K562 (cell line): ENCODE measurements around the gene IL3RA. TPM values are rescaled to one million over a fixed set of nuclear protein-coding genes. Genes with fewer than 3 reads are reported as not detected.
A peak's percentile ranks its signal among the peaks of the same experiment; 100 is the strongest.

Source experiments
- ATAC-seq: fragments of 200-7000 bp; cut with Tn5 transposase; 3 replicates; pipeline ENCODE4 v1.9.1; 2020; ENCODE audit warnings: moderate library complexity
- BruUV-seq: library from RNA; stranded (reverse); fragments of 400-500 nt; replicated peaks from 2 replicates; lab custom pipeline; 2021; lab: Mats Ljungman, UMichigan
- CTCF ChIA-PET: fragments of 300-600 bp; formaldehyde crosslinking; extraction: SDS; loops from one replicate; lab custom pipeline; 2021; ENCODE audit warnings: low intra/inter-chr PET ratio; lab: Yijun Ruan, JAX
- POLR2A ChIA-PET: fragments of 300-600, 350-650 bp; sonication (Branson Sonifier 250); formaldehyde crosslinking; extraction: SDS; loops from one replicate; lab custom pipeline; 2021; ENCODE audit warnings: antibody characterized with exemption, inconsistent platforms; lab: Yijun Ruan, JAX
- DNase-seq, 4 experiments: peaks; one replicate each; pipeline versions ENCODE4 v3.0.0 to v3.0.0-alpha.2; 2011 to 2018; ENCODE audit warnings: low spot score in 3 of 4, mixed read lengths in 3 of 4; ENCODE audit errors: extremely low read depth in 1 of 4
- FAIRE-seq: peaks from 2 replicates; lab custom pipeline; 2011; peaks lifted over from hg19 to GRCh38; lab: Jason Lieb, UNC
- H2AFZ ChIP-seq: 2 replicates; pipeline ENCODE4 v1.6.0; 2011; ENCODE audit warnings: low read depth, low read length, control low read depth, inconsistent platforms
- H3K27ac ChIP-seq: fragments of 200-600 bp; 3 replicates; pipeline ENCODE4 v1.8.0; 2011; ENCODE audit warnings: low read depth, mild to moderate bottlenecking, control low read depth, inconsistent platforms, low read length, moderate library complexity, mixed read lengths; ENCODE audit errors: extremely low read depth
- H3K27me3 ChIP-seq, 2 experiments: fragments of 300-600 bp in 1 of 2; 2 replicates in 1 of 2; 3 replicates in 1 of 2; pipeline versions ENCODE4 v1.6.0 to v1.8.0; 2011; ENCODE audit warnings: inconsistent platforms in 2 of 2, low read length in 2 of 2, mild to moderate bottlenecking in 1 of 2, mixed read lengths in 1 of 2, moderate library complexity in 1 of 2; ENCODE audit not compliant: control insufficient read depth in 2 of 2, insufficient read depth in 2 of 2
- H3K36me3 ChIP-seq: fragments of 300-600 bp; 3 replicates; pipeline ENCODE4 v1.8.0; 2011; ENCODE audit warnings: mild to moderate bottlenecking, low read length, inconsistent platforms; ENCODE audit not compliant: control insufficient read depth, insufficient read depth
- H3K4me1 ChIP-seq, 2 experiments: fragments of 200-600 bp in 1 of 2; replicated peaks in 1 of 2; 2 replicates in 1 of 2; 3 replicates in 1 of 2; pipeline versions ENCODE4 v1.5.1 to v1.8.0; 2011; ENCODE audit warnings: inconsistent platforms in 2 of 2, low read length in 2 of 2, mild to moderate bottlenecking in 1 of 2, mixed read lengths in 1 of 2, moderate library complexity in 1 of 2; ENCODE audit not compliant: control insufficient read depth in 2 of 2, insufficient read depth in 2 of 2
- H3K4me2 ChIP-seq: 2 replicates; pipeline ENCODE4 v1.6.1; 2011; ENCODE audit warnings: low read length, control low read depth, inconsistent platforms, mixed read lengths; ENCODE audit not compliant: insufficient read depth
- H3K4me3 ChIP-seq: fragments of 200-600 bp; sonication (generic), shearing (Covaris generic); 2 replicates; pipeline ENCODE4 v1.5.1; 2016; ENCODE audit warnings: control low read depth, inconsistent platforms
- H3K79me2 ChIP-seq: fragments of 200-600 bp; 3 replicates; pipeline ENCODE4 v1.8.0; 2011; ENCODE audit warnings: low read length, inconsistent platforms; ENCODE audit not compliant: control insufficient read depth, insufficient read depth
- H3K9ac ChIP-seq, 2 experiments: 2 replicates each; pipeline versions ENCODE4 v1.6.0 to v1.6.1; 2011; ENCODE audit warnings: low read depth in 2 of 2, low read length in 2 of 2, control low read depth in 1 of 2, inconsistent platforms in 1 of 2, mild to moderate bottlenecking in 1 of 2, mixed read lengths in 1 of 2; ENCODE audit not compliant: insufficient read depth in 1 of 2
- H3K9me1 ChIP-seq: one replicate; pipeline ENCODE4 v1.6.0; 2011; ENCODE audit warnings: inconsistent platforms, mild to moderate bottlenecking, low read length, moderate library complexity; ENCODE audit not compliant: control insufficient read depth, insufficient read depth
- H3K9me3 ChIP-seq: replicated peaks from 2 replicates; pipeline ENCODE4 v1.5.1; 2011; ENCODE audit warnings: low read depth, low read length, inconsistent platforms; ENCODE audit not compliant: control insufficient read depth, insufficient read depth
- H4K20me1 ChIP-seq: replicated peaks from 2 replicates; pipeline ENCODE4 v1.6.1; 2011; ENCODE audit warnings: low read length, inconsistent platforms, mixed read lengths; ENCODE audit not compliant: control insufficient read depth, insufficient read depth
- ATF4 ChIP-seq: fragments of 450-650 bp; formaldehyde crosslinking; IDR thresholded peaks from 2 replicates; pipeline ENCODE4 v1.4.0; 2022; ENCODE audit warnings: mild to moderate bottlenecking, moderate library complexity
- CAMTA2 ChIP-seq: fragments of 250-450 bp; sonication (Bioruptor Pico); conservative IDR thresholded peaks from 2 replicates; pipeline ENCODE4 v1.5.1; 2022
- CREM ChIP-seq: IDR thresholded peaks from 2 replicates; pipeline ENCODE4 v1.6.1; 2014; ENCODE audit warnings: antibody characterized with exemption, low read depth
- CXXC5 ChIP-seq: fragments of 250-450 bp; sonication (Bioruptor Pico); IDR thresholded peaks from 2 replicates; pipeline ENCODE4 v1.8.0; 2022; ENCODE audit warnings: inconsistent platforms, mild to moderate bottlenecking, moderate library complexity
- E2F1 ChIP-seq: sonication (generic); formaldehyde crosslinking; IDR thresholded peaks from 2 replicates; pipeline ENCODE4 v1.8.1; 2023; ENCODE audit warnings: mild to moderate bottlenecking, missing genetic modification reagents, moderate library complexity
- E2F3 ChIP-seq: fragments of 250-450 bp; sonication (Bioruptor Pico); IDR thresholded peaks from 2 replicates; pipeline ENCODE4 v1.4.0; 2020; ENCODE audit warnings: mild to moderate bottlenecking
- HMGXB4 ChIP-seq: sonication (generic); formaldehyde crosslinking; IDR thresholded peaks from 2 replicates; pipeline ENCODE4 v1.8.1; 2023; ENCODE audit warnings: mild to moderate bottlenecking, missing genetic modification reagents
- MYC ChIP-seq, 2 experiments: fragments of 250-450 bp in 1 of 2; sonication (Bioruptor Pico) in 1 of 2; IDR thresholded peaks; 2 replicates each; pipeline versions ENCODE4 v1.5.1 to v1.6.1; 2012 to 2021; ENCODE audit warnings: low read depth in 2 of 2, borderline replicate concordance in 1 of 2, improper control_type of control experiment in 1 of 2, low read length in 1 of 2, mild to moderate bottlenecking in 1 of 2, moderate library complexity in 1 of 2
- SIRT6 ChIP-seq: IDR thresholded peaks from one replicate; pipeline ENCODE4 v1.6.1; 2012; ENCODE audit warnings: low read depth, mild to moderate bottlenecking, control low read depth, inconsistent platforms, low read length, moderate library complexity
- SMAD3 ChIP-seq: fragments of 450-650 bp; formaldehyde crosslinking; conservative IDR thresholded peaks from 2 replicates; pipeline ENCODE4 v1.4.0; 2020; ENCODE audit warnings: mild to moderate bottlenecking
- TRIM25 ChIP-seq: fragments of 450-650 bp; IDR thresholded peaks from 2 replicates; pipeline ENCODE4 v1.7.0; 2016; ENCODE audit warnings: borderline replicate concordance
- ZFP30 ChIP-seq: fragments of 250-450 bp; sonication (Bioruptor Pico); IDR thresholded peaks from 2 replicates; pipeline ENCODE4 v1.8.0; 2022; ENCODE audit warnings: moderate library complexity, mild to moderate bottlenecking, inconsistent platforms, borderline replicate concordance
- ZNF3 ChIP-seq: fragments of 250-450 bp; sonication (Bioruptor Pico); IDR thresholded peaks from 2 replicates; pipeline ENCODE4 v1.5.0; 2021; ENCODE audit warnings: mild to moderate bottlenecking, moderate library complexity
- WGBS: fragments of 100-300 bp; shearing (Covaris generic); methylation state at CpG from one replicate; pipeline ENCODE4 v1.1.6; 2016; ENCODE audit warnings: low coverage, mixed read lengths; ENCODE audit not compliant: insufficient coverage; ENCODE audit errors: missing lambda C conversion rate; 5-methylcytosine and 5-hydroxymethylcytosine counted together
- in situ Hi-C: fragments of 300-500 bp; cut with MboI; formaldehyde crosslinking; loops from 4 replicates; pipeline ENCODE4 v1.15.0; 2018; ENCODE audit warnings: inconsistent platforms, mixed read lengths
- intact Hi-C: fragments of 100-400 bp; cut with micrococcal nuclease; formaldehyde crosslinking; loops from 2 replicates; pipeline ENCODE4 v1.14.2; 2022
- polyA plus RNA-seq, 8 experiments: library from polyadenylated mRNA; depleted of rRNA in 4 of 8; stranded (reverse) in 5 of 8; unstranded in 3 of 8; fragments of >200 nt; fragmentation: Nextera tagmentation in 2 of 8; fragmentation: Illumina TruSeq in 1 of 8; extraction: Ambion mirVana in 2 of 8; extraction: Trizol in 1 of 8; gene quantifications; 2 replicates each; pipeline versions ENCODE4 v1.2.1 to v1.2.3, GENCODE V29; 2011 to 2014; ENCODE audit warnings: inconsistent platforms in 1 of 8, missing spikeins in 1 of 8
- total RNA-seq, 7 experiments: library from RNA; depleted of rRNA in 6 of 7; stranded (reverse); fragments of >200 nt in 6 of 7; fragmentation: Illumina TruSeq in 2 of 7; extraction: Trizol in 2 of 7; gene quantifications; 2 replicates each; pipeline versions ENCODE4 v1.2.1 to v1.2.3, GENCODE V29; 2011 to 2021; ENCODE audit warnings: low replicate concordance in 1 of 7

The IL3RA gene
- total and polyA plus RNA-seq, 9 of the 15 experiments (the other 6 are each of a cell fraction or from before 2014, with no cell fraction given): not detected

GRCh38 chrX:1391370-1391706 is 54.8 kb downstream of the IL3RA start (continued):
- TF ChIP-seq HMGXB4 (CRISPR knock-in tag): peak; percentile 40; the same call in 1 of the 2 replicates
- 0 out of 2 replicates have a peak, but pooled peaks have one; percentile 42 for TF ChIP-seq E2F1 (CRISPR knock-in tag)

GRCh38 chrX:1391707-1392375 is 55.3 kb downstream of the IL3RA start, which contains the start of gene SLC25A6:
Gene SLC25A6, minus strand, starts transcription at chrX:1392113. Its CDS starts 104 bp downstream, at chrX:1392009.
- Histone ChIP-seq H3K4me3 (peak within 1 kb of the TSS; percentile 86), H3K27ac (peak within 1 kb of the TSS; percentile 99), H3K9me1 (peaks cover 8% of the 10 kb centered on the region), H2AFZ (peak within 1 kb of the TSS; percentile 78), H3K36me3 (peaks cover 46% of the 10 kb centered on the region; the same call in 2 of the 3 replicates), H3K27me3 (no peaks in the 10 kb centered on the region), H4K20me1 (peaks cover 40% of the 10 kb centered on the region), H3K9ac (peak within 1 kb of the TSS; percentile 98 to 100), H3K9me3 (no peaks in the 10 kb centered on the region), H3K4me2 (peak within 1 kb of the TSS; percentile 97), H3K79me2 (peaks cover 63% of the 10 kb centered on the region), H3K4me1 (peaks cover 0 to 54% of the 10 kb centered on the region in 2 experiments; a peak in 4 of 5 replicates)
- peak; percentile 86 to 95 (median 92) for DNase-seq
- WGBS: under 1% methylated on average over 22 of the region's 90 CpGs
- ChIA-PET CTCF (no interaction called here), POLR2A (no interaction called here)
- in situ Hi-C loops: no loop called here
- BruUV-seq: TSS peak; percentile 52
- peak; percentile 98 for ATAC-seq
- intact Hi-C loops: no loop called here
- peak; percentile 78 for FAIRE-seq
- TF ChIP-seq CAMTA2 (CRISPR knock-in tag) (0 out of 2 replicates have a peak, but pooled peaks have one; percentile 50), E2F3 (peak; percentile 60; the same call in 1 of the 2 replicates), ATF4 (CRISPR knock-in tag) (no peak), CXXC5 (CRISPR knock-in tag) (peak; percentile 28), CREM (peak; percentile 39), MYC (IDR thresholded peaks at IDR 0.05; ENCODE audit: low read depth, low read length) (peak; percentile 91), MYC (CRISPR knock-in tag; IDR thresholded peaks at IDR 0.05; ENCODE audit: borderline replicate concordance, low read depth) (peak; percentile 51; the same call in 1 of the 2 replicates), SMAD3 (CRISPR knock-in tag) (0 out of 2 replicates have a peak, but pooled peaks have one; percentile 1), TRIM25 (no peak), SIRT6 (no peak), ZFP30 (no peak), ZNF3 (CRISPR knock-in tag) (no peak)
